ENCODE data around the gene PKP4.

DNA sequence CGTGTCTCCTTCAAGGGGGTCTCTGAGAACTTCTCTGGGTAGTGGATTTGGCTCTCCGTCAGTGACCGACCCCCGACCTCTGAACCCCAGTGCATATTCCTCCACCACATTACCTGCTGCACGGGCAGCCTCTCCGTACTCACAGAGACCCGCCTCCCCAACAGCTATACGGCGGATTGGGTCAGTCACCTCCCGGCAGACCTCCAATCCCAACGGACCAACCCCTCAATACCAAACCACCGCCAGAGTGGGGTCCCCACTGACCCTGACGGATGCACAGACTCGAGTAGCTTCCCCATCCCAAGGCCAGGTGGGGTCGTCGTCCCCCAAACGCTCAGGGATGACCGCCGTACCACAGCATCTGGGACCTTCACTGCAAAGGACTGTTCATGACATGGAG, 168.2 kb downstream of the PKP4 start:
- TF ChIP-seq, protein P1, sequence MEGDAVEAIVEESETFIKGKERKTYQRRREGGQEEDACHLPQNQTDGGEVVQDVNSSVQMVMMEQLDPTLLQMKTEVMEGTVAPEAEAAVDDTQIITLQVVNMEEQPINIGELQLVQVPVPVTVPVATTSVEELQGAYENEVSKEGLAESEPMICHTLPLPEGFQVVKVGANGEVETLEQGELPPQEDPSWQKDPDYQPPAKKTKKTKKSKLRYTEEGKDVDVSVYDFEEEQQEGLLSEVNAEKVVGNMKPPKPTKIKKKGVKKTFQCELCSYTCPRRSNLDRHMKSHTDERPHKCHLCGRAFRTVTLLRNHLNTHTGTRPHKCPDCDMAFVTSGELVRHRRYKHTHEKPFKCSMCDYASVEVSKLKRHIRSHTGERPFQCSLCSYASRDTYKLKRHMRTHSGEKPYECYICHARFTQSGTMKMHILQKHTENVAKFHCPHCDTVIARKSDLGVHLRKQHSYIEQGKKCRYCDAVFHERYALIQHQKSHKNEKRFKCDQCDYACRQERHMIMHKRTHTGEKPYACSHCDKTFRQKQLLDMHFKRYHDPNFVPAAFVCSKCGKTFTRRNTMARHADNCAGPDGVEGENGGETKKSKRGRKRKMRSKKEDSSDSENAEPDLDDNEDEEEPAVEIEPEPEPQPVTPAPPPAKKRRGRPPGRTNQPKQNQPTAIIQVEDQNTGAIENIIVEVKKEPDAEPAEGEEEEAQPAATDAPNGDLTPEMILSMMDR (IDR thresholded peaks at IDR 0.05): no peak
- no peak for TF ChIP-seq EP300 (IDR thresholded peaks at IDR 0.05)
